Cardiac muscle cell (in vitro differentiated cells and primary cell): ENCODE measurements around the gene ADAMTS3. TPM values are rescaled to one million over a fixed set of nuclear protein-coding genes. Genes with fewer than 3 reads are reported as not detected.
A peak's percentile ranks its signal among the peaks of the same experiment; 100 is the strongest.

ENCODE experiments used
- DNase-seq, 2 donors: peaks; one replicate each; pipeline versions ENCODE4 v3.0.0 to v3.0.0-alpha.2; 2010 to 2017; ENCODE audit warnings: low read depth in 1 of 2, low spot score in 1 of 2
- H3K27ac ChIP-seq: fragments of 200-600 bp; sonication (generic); 2 replicates; pipeline ENCODE4 v1.5.1; 2016
- H3K27me3 ChIP-seq: fragments of 200-600 bp; sonication (generic); 2 replicates; pipeline ENCODE4 v1.6.0; 2016; ENCODE audit warnings: control low read depth
- H3K36me3 ChIP-seq: fragments of 200-600 bp; sonication (generic); 2 replicates; pipeline ENCODE4 v1.5.1; 2016; ENCODE audit warnings: control low read depth
- H3K4me1 ChIP-seq: fragments of 200-600 bp; sonication (generic); 2 replicates; pipeline ENCODE4 v1.8.1; 2017; ENCODE audit warnings: low read depth, mild to moderate bottlenecking, mixed run types
- H3K4me3 ChIP-seq: fragments of 200-600 bp; sonication (generic); 2 replicates; pipeline ENCODE4 v1.5.1; 2016; ENCODE audit warnings: mild to moderate bottlenecking
- H3K9me3 ChIP-seq: fragments of 200-600 bp; sonication (generic); 2 replicates; pipeline ENCODE4 v1.5.1; 2017; ENCODE audit warnings: low read depth, mild to moderate bottlenecking, control low read depth
- CTCF ChIP-seq: IDR thresholded peaks from 2 replicates; pipeline ENCODE4 v1.5.1; 2012; ENCODE audit warnings: low read depth, mild to moderate bottlenecking, low read length
- polyA plus RNA-seq: library from polyadenylated mRNA; unstranded; fragments of >200 nt; fragmentation: Nextera tagmentation; extraction: Ambion mirVana; gene quantifications from 2 replicates; pipeline ENCODE4 v1.2.1, GENCODE V29; 2016
- total RNA-seq: library from RNA; depleted of rRNA; stranded (reverse); fragments of >200 nt; gene quantifications from 2 replicates; pipeline ENCODE4 v1.2.3, GENCODE V29; 2016

Gene ADAMTS3
- total and polyA plus RNA-seq, 2 experiments from 2014 or later, result 1.2 to 14.7 TPM

- Histone ChIP-seq H3K9me3 (no peaks in the 10 kb centered on the region), H3K27me3 (no peaks in the 10 kb centered on the region), H3K27ac (no peak overlapping the region), H3K4me1 (no peaks in the 10 kb centered on the region), H3K36me3 (no peaks in the 10 kb centered on the region), H3K4me3 (no peak overlapping the region)
- peak in 1 of 2 donors; percentile 3 for DNase-seq
- TF ChIP-seq CTCF, result peak; percentile 13
Measured at GRCh38 chr4:72496119-72496518, 72.9 kb downstream of the ADAMTS3 start.

GRCh38 chr4:72494156-72494555 lies 74.9 kb downstream of the ADAMTS3 start:
- H3K27me3 ChIP-seq, result no peaks in the 10 kb centered on the region
- DNase-seq, result no peak
- H3K4me1 ChIP-seq, result no peaks in the 10 kb centered on the region
- H3K9me3 ChIP-seq, result no peaks in the 10 kb centered on the region
- TF ChIP-seq CTCF, result no peak
- H3K4me3 ChIP-seq, result no peak overlapping the region
- no peak overlapping the region for H3K27ac ChIP-seq
- H3K36me3 ChIP-seq, result no peaks in the 10 kb centered on the region

- no peaks in the 10 kb centered on the region for H3K36me3 ChIP-seq
- H3K27me3 ChIP-seq, result no peaks in the 10 kb centered on the region
- no peak overlapping the region for H3K27ac ChIP-seq
- H3K4me3 ChIP-seq, result no peak overlapping the region
- no peak for TF ChIP-seq CTCF
- DNase-seq, result peak in 1 of 2 donors; percentile 36
- H3K4me1 ChIP-seq, result no peaks in the 10 kb centered on the region
- no peaks in the 10 kb centered on the region for H3K9me3 ChIP-seq
Measured at GRCh38 chr4:72489267-72489666, 79.8 kb downstream of the ADAMTS3 start.

- no peaks in the 10 kb centered on the region for H3K4me1 ChIP-seq
- H3K9me3 ChIP-seq, result no peaks in the 10 kb centered on the region
- TF ChIP-seq CTCF, result no peak
- H3K4me3 ChIP-seq, result no peak overlapping the region
- H3K27ac ChIP-seq, result no peak overlapping the region
- no peaks in the 10 kb centered on the region for H3K27me3 ChIP-seq
- DNase-seq, result no peak
- H3K36me3 ChIP-seq, result no peaks in the 10 kb centered on the region
Measured at GRCh38 chr4:72486991-72487390, 82.0 kb downstream of the ADAMTS3 start.

GRCh38 chr4:72484981-72485380 lies 84.0 kb downstream of the ADAMTS3 start:
- Histone ChIP-seq H3K9me3 (no peaks in the 10 kb centered on the region), H3K27me3 (no peaks in the 10 kb centered on the region), H3K36me3 (no peaks in the 10 kb centered on the region), H3K4me1 (no peaks in the 10 kb centered on the region), H3K27ac (no peak overlapping the region), H3K4me3 (no peak overlapping the region)
- no peak for TF ChIP-seq CTCF
- DNase-seq, result no peak

GRCh38 chr4:72473434-72473900 lies 95.6 kb downstream of the ADAMTS3 start:
- H3K27ac ChIP-seq, result no peak overlapping the region
- no peak overlapping the region for H3K4me3 ChIP-seq
- no peaks in the 10 kb centered on the region for H3K27me3 ChIP-seq
- H3K4me1 ChIP-seq, result peaks cover 14% of the 10 kb centered on the region
- peak in 1 of 2 donors; percentile 23 for DNase-seq
- no peak for TF ChIP-seq CTCF
- H3K36me3 ChIP-seq, result no peaks in the 10 kb centered on the region
- H3K9me3 ChIP-seq, result no peaks in the 10 kb centered on the region
